ENCODE data around the gene DUSP5.
"Not testable (repeated sequence)": the region's sequence is repeated elsewhere in the genome, so short reads cannot be mapped to it uniquely, and the experiment has no call there.

Gene DUSP5

DNA sequence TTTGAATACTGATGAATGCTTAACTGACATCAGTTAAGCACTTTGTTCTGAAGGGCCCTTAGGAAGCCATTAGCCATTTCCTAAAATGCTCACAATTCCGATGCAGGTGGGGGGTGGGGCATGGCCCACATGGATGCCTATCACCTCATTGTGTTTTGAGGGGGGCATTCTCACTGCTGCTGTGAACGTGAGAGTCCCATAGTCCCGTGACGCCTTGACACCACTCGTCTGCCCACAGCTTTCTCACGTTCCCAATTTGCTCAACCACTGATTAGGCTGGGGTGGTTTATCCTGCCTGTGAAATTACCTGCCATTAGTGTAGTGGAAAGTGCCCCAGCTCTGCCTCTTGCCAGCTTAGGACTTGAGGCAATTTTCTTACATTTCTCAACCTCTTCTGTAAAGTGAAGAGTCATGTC is 31.9 kb downstream of the DUSP5 start:
- POLR2A ChIA-PET: interaction anchor here (2.2 kb wide), 1 partner anchor 17 kb away, joined by 7 read pairs; no protein-coding TSS in a partner anchor
- CTCF ChIA-PET: interaction anchor here (0.9 to 1.7 kb wide), 3 partner anchors 17 to 175 kb away, joined by 3 to 6 read pairs (median 3); no protein-coding TSS in a partner anchor
- TF ChIP-seq, protein P1, sequence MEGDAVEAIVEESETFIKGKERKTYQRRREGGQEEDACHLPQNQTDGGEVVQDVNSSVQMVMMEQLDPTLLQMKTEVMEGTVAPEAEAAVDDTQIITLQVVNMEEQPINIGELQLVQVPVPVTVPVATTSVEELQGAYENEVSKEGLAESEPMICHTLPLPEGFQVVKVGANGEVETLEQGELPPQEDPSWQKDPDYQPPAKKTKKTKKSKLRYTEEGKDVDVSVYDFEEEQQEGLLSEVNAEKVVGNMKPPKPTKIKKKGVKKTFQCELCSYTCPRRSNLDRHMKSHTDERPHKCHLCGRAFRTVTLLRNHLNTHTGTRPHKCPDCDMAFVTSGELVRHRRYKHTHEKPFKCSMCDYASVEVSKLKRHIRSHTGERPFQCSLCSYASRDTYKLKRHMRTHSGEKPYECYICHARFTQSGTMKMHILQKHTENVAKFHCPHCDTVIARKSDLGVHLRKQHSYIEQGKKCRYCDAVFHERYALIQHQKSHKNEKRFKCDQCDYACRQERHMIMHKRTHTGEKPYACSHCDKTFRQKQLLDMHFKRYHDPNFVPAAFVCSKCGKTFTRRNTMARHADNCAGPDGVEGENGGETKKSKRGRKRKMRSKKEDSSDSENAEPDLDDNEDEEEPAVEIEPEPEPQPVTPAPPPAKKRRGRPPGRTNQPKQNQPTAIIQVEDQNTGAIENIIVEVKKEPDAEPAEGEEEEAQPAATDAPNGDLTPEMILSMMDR (IDR thresholded peaks at IDR 0.05; ENCODE audit: control extremely low read depth, extremely low read depth, low read depth, missing control alignments): no peak
- no peak for DNase-seq (ENCODE audit: extremely low spot score)

DNA sequence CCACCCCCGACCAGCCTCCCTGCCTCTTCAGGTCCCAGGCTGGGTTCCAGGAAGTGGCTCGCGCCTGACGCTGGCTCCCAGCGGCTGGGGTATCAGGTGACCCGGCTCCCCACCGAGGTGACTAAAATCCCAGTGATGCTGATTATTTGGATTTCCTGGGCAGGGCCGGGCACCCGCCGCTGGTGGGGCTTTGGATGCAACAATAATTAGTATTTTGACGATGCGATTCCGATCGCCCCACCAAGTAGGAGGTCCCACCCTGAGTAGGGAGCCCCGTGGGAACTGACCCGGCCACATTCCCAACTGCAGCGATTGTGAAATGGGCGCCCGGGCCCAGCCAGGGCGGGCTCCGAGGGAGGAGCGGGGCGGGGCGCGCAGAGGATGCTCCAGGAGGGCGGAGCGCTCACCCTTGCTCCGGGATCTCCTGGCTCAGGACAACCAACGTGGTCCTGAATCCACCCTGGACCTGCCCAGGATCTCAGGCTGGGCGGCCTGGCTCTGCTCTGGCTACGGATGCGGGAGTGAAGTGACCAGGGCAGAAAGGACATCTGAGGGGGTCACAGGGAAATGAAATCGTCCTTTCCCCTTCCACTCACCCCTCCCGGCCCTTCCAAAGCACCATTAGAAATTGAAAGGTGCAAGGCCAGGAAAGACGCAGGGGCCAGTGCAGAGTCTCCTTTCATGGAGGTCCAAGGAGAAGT is 32.6 kb downstream of the DUSP5 start:
- DNase-seq (ENCODE audit: extremely low spot score): no peak
- CTCF ChIA-PET: interaction anchor here (1.0 to 1.7 kb wide), 2 partner anchors 16 to 176 kb away, joined by 3 to 6 read pairs; no protein-coding TSS in a partner anchor
- POLR2A ChIA-PET: interaction anchor here (2.2 kb wide), 1 partner anchor 18 kb away, joined by 7 read pairs; no protein-coding TSS in a partner anchor
- TF ChIP-seq, protein P1 (IDR thresholded peaks at IDR 0.05; ENCODE audit: control extremely low read depth, extremely low read depth, low read depth, missing control alignments): no peak

DNA sequence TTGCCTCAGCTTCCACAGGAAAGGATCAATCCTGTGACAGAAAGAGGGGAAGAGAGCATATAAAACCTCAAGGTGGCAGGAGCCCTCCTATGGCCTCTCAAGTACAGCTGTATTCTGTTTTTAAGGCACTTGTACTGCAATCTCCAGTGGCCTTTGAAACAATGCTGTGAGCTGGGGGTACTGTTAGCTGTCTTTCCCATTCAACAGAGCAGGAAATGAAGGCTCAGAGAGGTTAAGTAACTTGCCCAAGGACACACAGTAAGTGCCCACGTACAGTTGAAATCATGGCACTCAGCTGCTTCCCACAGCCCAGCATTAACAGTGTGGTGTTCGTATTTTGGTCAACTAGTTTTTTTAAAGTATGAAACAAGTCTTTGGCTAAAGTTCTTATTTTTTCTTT is 34.0 kb downstream of the DUSP5 start:
- ChIA-PET POLR2A (no interaction called here), CTCF (interaction anchor here (1.1 to 1.6 kb wide), 3 partner anchors 14 to 177 kb away, joined by 3 to 7 read pairs (median 5); no protein-coding TSS in a partner anchor)
- no peak for DNase-seq (ENCODE audit: extremely low spot score)
- TF ChIP-seq, protein P1 (IDR thresholded peaks at IDR 0.05; ENCODE audit: control extremely low read depth, extremely low read depth, low read depth, missing control alignments): no peak

DNA sequence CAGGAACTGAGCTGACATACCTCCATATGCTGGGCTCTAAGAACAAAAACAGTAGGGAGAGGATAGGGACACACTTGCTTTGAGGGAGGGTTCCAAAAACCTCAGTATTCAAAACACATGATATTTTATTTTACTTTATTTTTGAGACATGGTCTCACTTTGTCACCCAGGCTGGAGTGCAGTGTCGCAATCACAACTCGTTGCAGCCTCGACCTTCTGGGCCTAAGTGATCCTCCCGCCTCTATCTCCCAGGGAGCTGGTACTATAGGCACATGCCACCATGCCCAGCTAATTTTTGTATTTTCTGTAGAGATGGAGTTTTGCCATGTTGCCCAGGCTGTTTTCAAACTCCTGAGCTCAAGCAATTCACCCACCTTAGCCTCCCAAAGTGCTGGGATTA is 34.9 kb downstream of the DUSP5 start:
- POLR2A ChIA-PET; DNase-seq (ENCODE audit: extremely low spot score): not testable (repeated sequence)
- CTCF ChIA-PET: interaction anchor here (0.9 to 1.6 kb wide), 5 partner anchors 13 to 178 kb away, joined by 3 to 7 read pairs (median 4); no protein-coding TSS in a partner anchor

DNA sequence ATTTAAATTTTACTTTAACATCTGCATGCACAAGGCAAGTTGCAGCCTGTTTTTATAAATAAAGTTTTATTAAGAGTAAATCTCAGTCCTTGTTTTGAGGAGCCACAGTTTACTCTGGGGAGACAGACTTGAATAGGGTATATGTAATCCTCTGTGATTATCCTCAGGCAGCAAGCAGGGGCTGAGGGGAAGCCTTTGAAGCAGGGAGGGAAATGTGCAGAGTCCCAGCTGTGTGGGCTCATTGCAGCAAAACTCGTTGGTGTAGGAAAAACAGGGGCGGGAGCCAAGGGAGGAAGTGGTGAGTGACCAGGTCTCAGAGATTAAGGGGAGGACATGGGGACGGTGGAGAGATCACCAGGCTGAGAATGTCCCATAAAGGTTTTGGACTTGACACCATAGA is 35.4 kb downstream of the DUSP5 start:
- DNase-seq (ENCODE audit: extremely low spot score): no peak
- TF ChIP-seq, protein P1 (IDR thresholded peaks at IDR 0.05; ENCODE audit: control extremely low read depth, extremely low read depth, low read depth, missing control alignments): no peak
- CTCF ChIA-PET: interaction anchor here (0.9 to 1.6 kb wide), 3 partner anchors 36 to 179 kb away, joined by 3 to 5 read pairs (median 4); no protein-coding TSS in a partner anchor
- POLR2A ChIA-PET: no interaction called here

DNA sequence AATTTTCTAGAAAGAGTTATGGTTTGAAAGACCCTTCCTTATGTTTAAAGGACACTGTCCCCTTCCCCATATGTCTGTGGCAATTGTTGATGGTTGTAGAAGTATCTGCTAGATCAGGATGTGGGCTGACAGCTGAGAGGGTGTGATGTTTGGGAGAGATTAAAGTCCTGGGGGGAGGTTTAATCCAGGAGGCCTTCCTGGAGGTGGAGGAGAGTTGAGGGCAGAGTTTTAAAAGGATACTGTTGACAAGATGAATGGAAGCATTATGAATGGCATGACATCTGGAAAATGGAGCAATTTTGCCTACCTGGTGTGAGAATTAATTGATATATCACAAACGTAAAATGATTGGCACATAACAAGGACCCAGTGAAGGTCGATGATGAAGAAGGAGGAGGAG is 36.9 kb downstream of the DUSP5 start:
- DNase-seq (ENCODE audit: extremely low spot score): no peak
- POLR2A ChIA-PET: no interaction called here
- TF ChIP-seq, protein P1 (IDR thresholded peaks at IDR 0.05; ENCODE audit: control extremely low read depth, extremely low read depth, low read depth, missing control alignments): no peak
- CTCF ChIA-PET: interaction anchor here (0.8 to 2.0 kb wide), 5 partner anchors 11 to 224 kb away, joined by 3 to 6 read pairs (median 3); no protein-coding TSS in a partner anchor
